A549 (cell line): ENCODE data around the gene TACR1.

Experiments
- HOXA7 ChIP-seq: fragments of 250-450 bp; sonication (Bioruptor Pico); IDR thresholded peaks from 2 replicates; pipeline ENCODE4 v1.5.0; 2020; ENCODE audit warnings: mild to moderate bottlenecking, moderate library complexity
- KDM1A ChIP-seq: fragments of 200-600 bp; sonication (generic); IDR thresholded peaks from 2 replicates; pipeline ENCODE4 v1.6.1; 2016; ENCODE audit warnings: low read depth, mild to moderate bottlenecking
- MAFK ChIP-seq: fragments of 450-650 bp; IDR thresholded peaks from 2 replicates; pipeline ENCODE4 v1.6.1; 2014; ENCODE audit not compliant: partially characterized antibody
- PHF8 ChIP-seq: fragments of 200-600 bp; sonication (generic); IDR thresholded peaks from 2 replicates; pipeline ENCODE4 v1.6.1; 2016; ENCODE audit warnings: low read depth, mild to moderate bottlenecking, antibody characterized with exemption, moderate library complexity, borderline replicate concordance
- POLR2A ChIP-seq: IDR thresholded peaks from 2 replicates; pipeline ENCODE4 v1.6.1; 2012; ENCODE audit warnings: mild to moderate bottlenecking, low read length
- RNF2 ChIP-seq: fragments of 200-600 bp; sonication (generic); IDR thresholded peaks from 2 replicates; pipeline ENCODE4 v1.6.1; 2016; ENCODE audit warnings: low read depth, mild to moderate bottlenecking, antibody characterized with exemption, moderate library complexity, borderline replicate concordance
- TF ChIP-seq, protein P1 (sequence below): fragments of >200 bp; sonication (Bioruptor Twin); formaldehyde crosslinking; IDR thresholded peaks from 3 replicates; pipeline ENCODE4 v1.5.1; 2016

- no peak for TF ChIP-seq KDM1A
- TF ChIP-seq HOXA7 = no peak
- TF ChIP-seq, protein P1, sequence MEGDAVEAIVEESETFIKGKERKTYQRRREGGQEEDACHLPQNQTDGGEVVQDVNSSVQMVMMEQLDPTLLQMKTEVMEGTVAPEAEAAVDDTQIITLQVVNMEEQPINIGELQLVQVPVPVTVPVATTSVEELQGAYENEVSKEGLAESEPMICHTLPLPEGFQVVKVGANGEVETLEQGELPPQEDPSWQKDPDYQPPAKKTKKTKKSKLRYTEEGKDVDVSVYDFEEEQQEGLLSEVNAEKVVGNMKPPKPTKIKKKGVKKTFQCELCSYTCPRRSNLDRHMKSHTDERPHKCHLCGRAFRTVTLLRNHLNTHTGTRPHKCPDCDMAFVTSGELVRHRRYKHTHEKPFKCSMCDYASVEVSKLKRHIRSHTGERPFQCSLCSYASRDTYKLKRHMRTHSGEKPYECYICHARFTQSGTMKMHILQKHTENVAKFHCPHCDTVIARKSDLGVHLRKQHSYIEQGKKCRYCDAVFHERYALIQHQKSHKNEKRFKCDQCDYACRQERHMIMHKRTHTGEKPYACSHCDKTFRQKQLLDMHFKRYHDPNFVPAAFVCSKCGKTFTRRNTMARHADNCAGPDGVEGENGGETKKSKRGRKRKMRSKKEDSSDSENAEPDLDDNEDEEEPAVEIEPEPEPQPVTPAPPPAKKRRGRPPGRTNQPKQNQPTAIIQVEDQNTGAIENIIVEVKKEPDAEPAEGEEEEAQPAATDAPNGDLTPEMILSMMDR = no peak
- TF ChIP-seq POLR2A = no peak
- no peak for TF ChIP-seq MAFK
- no peak for TF ChIP-seq PHF8
- TF ChIP-seq RNF2 = no peak
Measured at GRCh38 chr2:75031171-75031570, 168.1 kb downstream of the TACR1 start.
